H1 (cell line): ENCODE measurements around the gene WDR27. TPM values are rescaled to one million over a fixed set of nuclear protein-coding genes. Genes with fewer than 3 reads are reported as not detected.

Source experiments
- HDAC6 ChIP-seq: IDR thresholded peaks from one replicate; pipeline ENCODE4 v1.7.1; 2012; ENCODE audit warnings: low read depth, mild to moderate bottlenecking, inconsistent platforms, low read length, moderate library complexity
- KDM5A ChIP-seq: fragments of 200-600 bp; IDR thresholded peaks from 2 replicates; pipeline ENCODE4 v1.7.1; 2012; ENCODE audit warnings: mild to moderate bottlenecking, low read length, inconsistent platforms, mixed read lengths
- NANOG ChIP-seq: IDR thresholded peaks from 2 replicates; pipeline ENCODE4 v1.6.1; 2011; ENCODE audit warnings: low read length, low read depth, mild to moderate bottlenecking, inconsistent platforms; ENCODE audit not compliant: insufficient read depth, poor library complexity, severe bottlenecking
- RXRA ChIP-seq: IDR thresholded peaks from 2 replicates; pipeline ENCODE4 v1.6.1; 2011; ENCODE audit warnings: low read depth, mild to moderate bottlenecking, low read length, moderate library complexity; ENCODE audit not compliant: insufficient read depth
- SIRT6 ChIP-seq: IDR thresholded peaks from one replicate; pipeline ENCODE4 v1.7.1; 2012; ENCODE audit warnings: low read length, inconsistent platforms
- TBP ChIP-seq: IDR thresholded peaks from 2 replicates; pipeline ENCODE4 v1.6.1; 2011; ENCODE audit warnings: low read depth, low read length, improper control_type of control experiment
- polyA plus RNA-seq, 7 experiments: library from polyadenylated mRNA; depleted of rRNA in 3 of 7; stranded (reverse) in 5 of 7; unstranded in 2 of 7; fragments of >200 nt in 5 of 7; fragments of 200-250 nt in 2 of 7; gene quantifications; 1 replicate in 5 of 7; 2 replicates in 1 of 7; 4 replicates in 1 of 7; pipeline versions ENCODE4 v1.2.1 to v1.2.3, GENCODE V29; 2011 to 2013; ENCODE audit warnings: missing spikeins in 2 of 7, mixed read lengths in 2 of 7
- total RNA-seq: library from RNA; stranded (reverse); fragmentation: NEBNext Ultra II Directional; extraction: Animal tissue kit (Norgen Biotek cat#: 25700); gene quantifications from 2 replicates; pipeline ENCODE4 v1.2.1, GENCODE V29; 2021

The WDR27 gene
- total and polyA plus RNA-seq, 2 of the 8 experiments (the other 6 are each of a cell fraction or from before 2014, with no cell fraction given): 53.6 to 68.6 TPM

DNA sequence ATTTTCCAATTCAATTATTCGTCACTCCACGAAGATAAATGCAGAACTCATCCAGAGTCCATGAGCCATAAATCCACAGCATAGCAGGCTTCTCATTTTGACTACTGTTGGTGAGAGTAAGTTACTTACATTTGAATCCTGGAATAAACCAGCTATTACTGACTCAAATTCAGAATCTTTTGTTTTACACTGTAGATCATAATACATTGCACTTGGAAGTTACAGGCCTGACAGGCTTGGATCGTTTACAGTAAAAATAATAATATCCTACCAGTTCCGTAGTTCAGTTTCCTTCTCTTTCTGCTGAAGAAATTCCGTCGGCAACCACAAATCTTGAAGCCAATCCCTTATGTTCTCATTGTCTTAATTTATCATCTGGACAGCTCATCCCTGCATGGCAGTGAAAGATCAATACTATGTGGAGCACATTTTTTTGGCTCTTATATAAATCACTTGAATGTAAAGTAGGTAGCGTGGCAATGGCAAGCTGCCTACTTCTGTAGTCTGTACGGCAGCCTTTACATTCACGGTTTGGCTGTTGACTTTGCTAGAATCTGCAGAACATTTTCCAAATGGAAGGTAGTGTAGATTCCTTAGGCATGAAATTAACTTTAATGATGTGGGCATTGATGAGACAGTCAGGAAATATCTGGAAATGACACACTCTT lies 142.9 kb downstream of the WDR27 start (continued):
- TF ChIP-seq KDM5A (no peak), TBP (no peak), HDAC6 (no peak), RXRA (no peak), NANOG (no peak), SIRT6 (no peak)
